HL-60 (cell line): ENCODE measurements around the gene USO1.

Experiments used
- DNase-seq, 2 experiments: peaks; one replicate each; pipeline ENCODE4 v3.0.0-alpha.2; 2010 to 2020; ENCODE audit warnings: low read depth in 1 of 2, low spot score in 1 of 2
- H3K27ac ChIP-seq: fragments of 250-450 bp; sonication (Bioruptor Pico); replicated peaks from 2 replicates; pipeline ENCODE4 v1.5.1; 2020; ENCODE audit warnings: mild to moderate bottlenecking, moderate library complexity
- H3K27me3 ChIP-seq: fragments of 250-450 bp; sonication (Bioruptor Pico); 2 replicates; pipeline ENCODE4 v1.5.1; 2021; ENCODE audit warnings: mild to moderate bottlenecking, moderate library complexity; ENCODE audit not compliant: insufficient read depth, poor library complexity, severe bottlenecking
- H3K4me3 ChIP-seq: replicated peaks from 2 replicates; pipeline ENCODE4 v1.5.1; 2011; ENCODE audit warnings: mild to moderate bottlenecking, control low read depth, low read length; ENCODE audit not compliant: insufficient read depth
- GABPA ChIP-seq: IDR thresholded peaks from 2 replicates; pipeline ENCODE4 v1.6.1; 2012; ENCODE audit warnings: low read depth
- POLR2AphosphoS5 ChIP-seq: IDR thresholded peaks from 2 replicates; pipeline ENCODE4 v1.6.1; 2012; ENCODE audit warnings: low read depth
- SPI1 ChIP-seq: IDR thresholded peaks from 2 replicates; pipeline ENCODE4 v1.6.1; 2012; ENCODE audit warnings: low read depth, mild to moderate bottlenecking, borderline replicate concordance
- TF ChIP-seq, protein P1 (sequence below): IDR thresholded peaks from 2 replicates; pipeline ENCODE4 v1.6.1; 2012; ENCODE audit warnings: low read depth; ENCODE audit not compliant: insufficient replicate concordance
- TF ChIP-seq, protein P2 (sequence below): IDR thresholded peaks from one replicate; pipeline ENCODE4 v1.5.1; 2011; ENCODE audit warnings: low read length, control low read depth, inconsistent platforms; ENCODE audit not compliant: insufficient read depth

Gene USO1

DNA sequence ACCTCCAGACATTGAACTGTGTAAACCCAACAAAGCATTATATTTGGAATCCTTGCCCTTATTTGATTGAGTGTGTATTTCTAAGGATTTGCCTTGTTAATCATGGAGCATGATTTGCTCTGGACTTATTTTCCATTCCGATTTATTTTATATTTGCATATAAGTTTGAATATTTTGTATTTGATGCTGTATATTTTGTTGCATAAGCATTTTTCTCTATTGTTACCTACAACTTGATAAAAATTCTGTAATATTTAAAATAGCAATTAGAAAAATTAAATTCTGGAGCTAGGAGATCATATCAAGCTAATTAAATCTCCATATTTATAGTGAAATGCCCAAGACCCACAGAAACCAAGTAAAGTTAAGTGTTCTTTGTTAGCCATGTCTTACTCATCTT is 47.2 kb downstream of the USO1 start:
- no peaks in the 10 kb centered on the region for H3K27me3 ChIP-seq
- TF ChIP-seq, protein P1, sequence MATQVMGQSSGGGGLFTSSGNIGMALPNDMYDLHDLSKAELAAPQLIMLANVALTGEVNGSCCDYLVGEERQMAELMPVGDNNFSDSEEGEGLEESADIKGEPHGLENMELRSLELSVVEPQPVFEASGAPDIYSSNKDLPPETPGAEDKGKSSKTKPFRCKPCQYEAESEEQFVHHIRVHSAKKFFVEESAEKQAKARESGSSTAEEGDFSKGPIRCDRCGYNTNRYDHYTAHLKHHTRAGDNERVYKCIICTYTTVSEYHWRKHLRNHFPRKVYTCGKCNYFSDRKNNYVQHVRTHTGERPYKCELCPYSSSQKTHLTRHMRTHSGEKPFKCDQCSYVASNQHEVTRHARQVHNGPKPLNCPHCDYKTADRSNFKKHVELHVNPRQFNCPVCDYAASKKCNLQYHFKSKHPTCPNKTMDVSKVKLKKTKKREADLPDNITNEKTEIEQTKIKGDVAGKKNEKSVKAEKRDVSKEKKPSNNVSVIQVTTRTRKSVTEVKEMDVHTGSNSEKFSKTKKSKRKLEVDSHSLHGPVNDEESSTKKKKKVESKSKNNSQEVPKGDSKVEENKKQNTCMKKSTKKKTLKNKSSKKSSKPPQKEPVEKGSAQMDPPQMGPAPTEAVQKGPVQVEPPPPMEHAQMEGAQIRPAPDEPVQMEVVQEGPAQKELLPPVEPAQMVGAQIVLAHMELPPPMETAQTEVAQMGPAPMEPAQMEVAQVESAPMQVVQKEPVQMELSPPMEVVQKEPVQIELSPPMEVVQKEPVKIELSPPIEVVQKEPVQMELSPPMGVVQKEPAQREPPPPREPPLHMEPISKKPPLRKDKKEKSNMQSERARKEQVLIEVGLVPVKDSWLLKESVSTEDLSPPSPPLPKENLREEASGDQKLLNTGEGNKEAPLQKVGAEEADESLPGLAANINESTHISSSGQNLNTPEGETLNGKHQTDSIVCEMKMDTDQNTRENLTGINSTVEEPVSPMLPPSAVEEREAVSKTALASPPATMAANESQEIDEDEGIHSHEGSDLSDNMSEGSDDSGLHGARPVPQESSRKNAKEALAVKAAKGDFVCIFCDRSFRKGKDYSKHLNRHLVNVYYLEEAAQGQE = no peak
- TF ChIP-seq POLR2AphosphoS5 = no peak
- TF ChIP-seq, protein P2, sequence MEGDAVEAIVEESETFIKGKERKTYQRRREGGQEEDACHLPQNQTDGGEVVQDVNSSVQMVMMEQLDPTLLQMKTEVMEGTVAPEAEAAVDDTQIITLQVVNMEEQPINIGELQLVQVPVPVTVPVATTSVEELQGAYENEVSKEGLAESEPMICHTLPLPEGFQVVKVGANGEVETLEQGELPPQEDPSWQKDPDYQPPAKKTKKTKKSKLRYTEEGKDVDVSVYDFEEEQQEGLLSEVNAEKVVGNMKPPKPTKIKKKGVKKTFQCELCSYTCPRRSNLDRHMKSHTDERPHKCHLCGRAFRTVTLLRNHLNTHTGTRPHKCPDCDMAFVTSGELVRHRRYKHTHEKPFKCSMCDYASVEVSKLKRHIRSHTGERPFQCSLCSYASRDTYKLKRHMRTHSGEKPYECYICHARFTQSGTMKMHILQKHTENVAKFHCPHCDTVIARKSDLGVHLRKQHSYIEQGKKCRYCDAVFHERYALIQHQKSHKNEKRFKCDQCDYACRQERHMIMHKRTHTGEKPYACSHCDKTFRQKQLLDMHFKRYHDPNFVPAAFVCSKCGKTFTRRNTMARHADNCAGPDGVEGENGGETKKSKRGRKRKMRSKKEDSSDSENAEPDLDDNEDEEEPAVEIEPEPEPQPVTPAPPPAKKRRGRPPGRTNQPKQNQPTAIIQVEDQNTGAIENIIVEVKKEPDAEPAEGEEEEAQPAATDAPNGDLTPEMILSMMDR = no peak
- no peak overlapping the region for H3K27ac ChIP-seq
- no peak for DNase-seq
- no peak overlapping the region for H3K4me3 ChIP-seq

DNA sequence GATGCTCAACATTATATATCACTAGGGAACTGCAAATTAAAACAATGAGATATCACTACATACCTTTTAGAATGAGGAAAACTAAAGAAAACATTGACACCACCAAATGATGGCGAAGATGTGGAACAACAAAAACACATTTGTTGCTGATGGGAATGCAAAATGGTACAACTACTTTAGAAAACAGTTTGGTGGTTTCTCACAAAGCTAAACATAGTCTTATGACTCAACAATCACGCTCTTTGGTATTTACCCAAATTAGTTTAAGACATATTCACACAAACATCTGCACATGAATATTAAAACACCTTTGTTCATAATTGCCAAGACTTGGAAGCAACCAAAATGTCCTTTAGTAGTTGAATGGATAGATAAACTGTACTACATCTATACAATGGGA is 53.2 kb downstream of the USO1 start:
- DNase-seq = no peak
- H3K27ac ChIP-seq = no peak overlapping the region
- no peak overlapping the region for H3K4me3 ChIP-seq
- no peak for TF ChIP-seq POLR2AphosphoS5
- TF ChIP-seq, protein P1 = no peak
- no peak for TF ChIP-seq SPI1
- TF ChIP-seq GABPA = no peak
- TF ChIP-seq, protein P2 = no peak
- no peaks in the 10 kb centered on the region for H3K27me3 ChIP-seq

DNA sequence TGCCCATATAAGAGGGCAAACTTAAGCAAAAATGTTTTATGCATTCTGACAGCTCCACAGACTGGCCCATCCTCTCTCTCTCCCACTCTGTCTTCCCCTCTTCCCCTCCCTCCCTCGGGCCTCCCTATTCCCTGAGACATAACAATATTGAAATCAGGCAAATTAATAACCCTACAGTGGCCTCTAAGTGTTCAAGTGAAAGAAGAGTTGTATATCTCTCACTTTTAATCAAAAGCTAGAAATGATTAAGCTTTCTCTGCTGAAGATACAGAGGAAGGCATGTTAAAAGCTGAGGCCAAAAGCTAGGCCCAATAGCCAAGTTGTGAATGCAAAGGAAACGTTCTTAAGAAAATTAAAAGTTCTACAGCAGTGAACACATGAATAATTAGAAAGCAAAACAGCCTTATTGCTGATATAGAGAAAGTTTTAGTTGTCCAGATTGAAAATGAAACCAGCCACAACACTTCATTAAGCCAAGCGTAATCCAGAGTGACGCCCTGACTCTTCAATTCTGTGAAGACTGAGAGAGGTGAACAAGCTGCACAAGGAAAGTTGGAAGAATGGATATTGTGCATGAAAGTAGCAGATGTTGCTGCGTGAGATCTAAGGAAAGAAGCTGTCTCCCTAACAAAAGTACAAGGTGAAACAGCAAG is 54.9 kb downstream of the USO1 start:
- no peak for DNase-seq
- Histone ChIP-seq H3K27me3 (no peaks in the 10 kb centered on the region), H3K4me3 (no peak overlapping the region), H3K27ac (no peak overlapping the region)
- TF ChIP-seq, protein P1 = no peak
- TF ChIP-seq SPI1 (no peak), POLR2AphosphoS5 (no peak), GABPA (no peak)
- TF ChIP-seq, protein P2 = no peak
